ENCODE results near the gene POLR2L.

POLR2L gene

GRCh38 chr11:839280-839623, 3.1 kb downstream of the POLR2L start:
- H3K36me3 ChIP-seq (ENCODE audit: control insufficient read depth in 1 of 2, insufficient read depth in 2 of 2, low read length in 2 of 2) = peaks cover 14 to 44% of the 10 kb centered on the region in 2 donors
- no peak overlapping the region for H3K9ac ChIP-seq (ENCODE audit: low read depth in 1 of 2, low read length in 2 of 2)
- H3K9me3 ChIP-seq (ENCODE audit: control insufficient read depth in 1 of 2, low read length in 2 of 2) = no peaks in the 10 kb centered on the region
- peaks cover 42 to 48% of the 10 kb centered on the region in 2 donors for H3K4me1 ChIP-seq (ENCODE audit: control insufficient read depth in 1 of 2, insufficient read depth in 2 of 2, low read length in 2 of 2)
- peaks cover 0 to 4% of the 10 kb centered on the region in 2 donors for H3K27me3 ChIP-seq (ENCODE audit: control insufficient read depth in 1 of 2, insufficient read depth in 2 of 2, low read length in 2 of 2)
- no peak overlapping the region for H3K4me3 ChIP-seq (ENCODE audit: low read depth in 1 of 2, low read length in 2 of 2)
- H3K27ac ChIP-seq (ENCODE audit: low read depth, low read length) = no peak overlapping the region

- H3K4me3 ChIP-seq (ENCODE audit: low read depth in 1 of 2, low read length in 2 of 2) = no peak overlapping the region
- H3K9ac ChIP-seq (ENCODE audit: low read depth in 1 of 2, low read length in 2 of 2) = no peak overlapping the region
- H3K4me1 ChIP-seq (ENCODE audit: control insufficient read depth in 1 of 2, insufficient read depth in 2 of 2, low read length in 2 of 2) = peaks cover 42 to 52% of the 10 kb centered on the region in 2 donors
- H3K27me3 ChIP-seq (ENCODE audit: control insufficient read depth in 1 of 2, insufficient read depth in 2 of 2, low read length in 2 of 2) = peaks cover 0 to 1% of the 10 kb centered on the region in 2 donors
- no peaks in the 10 kb centered on the region for H3K9me3 ChIP-seq (ENCODE audit: control insufficient read depth in 1 of 2, low read length in 2 of 2)
- peaks cover 14 to 44% of the 10 kb centered on the region in 2 donors for H3K36me3 ChIP-seq (ENCODE audit: control insufficient read depth in 1 of 2, insufficient read depth in 2 of 2, low read length in 2 of 2)
- H3K27ac ChIP-seq (ENCODE audit: low read depth, low read length) = no peak overlapping the region
These were observed 3.7 kb downstream of the POLR2L start for GRCh38 chr11:838441-839279.

GRCh38 chr11:837990-838307, 4.4 kb downstream of the POLR2L start:
- Histone ChIP-seq H3K27ac (ENCODE audit: low read depth, low read length) (no peak overlapping the region), H3K9me3 (ENCODE audit: control insufficient read depth in 1 of 2, low read length in 2 of 2) (no peaks in the 10 kb centered on the region), H3K27me3 (ENCODE audit: control insufficient read depth in 1 of 2, insufficient read depth in 2 of 2, low read length in 2 of 2) (no peaks in the 10 kb centered on the region), H3K4me3 (ENCODE audit: low read depth in 1 of 2, low read length in 2 of 2) (no peak overlapping the region), H3K36me3 (ENCODE audit: control insufficient read depth in 1 of 2, insufficient read depth in 2 of 2, low read length in 2 of 2) (peaks cover 14 to 44% of the 10 kb centered on the region in 2 donors), H3K4me1 (ENCODE audit: control insufficient read depth in 1 of 2, insufficient read depth in 2 of 2, low read length in 2 of 2) (peaks cover 38 to 52% of the 10 kb centered on the region in 2 donors), H3K9ac (ENCODE audit: low read depth in 1 of 2, low read length in 2 of 2) (no peak overlapping the region)

- H3K27ac ChIP-seq (ENCODE audit: low read depth, low read length) = no peak overlapping the region
- peaks cover 38 to 54% of the 10 kb centered on the region in 2 donors for H3K4me1 ChIP-seq (ENCODE audit: control insufficient read depth in 1 of 2, insufficient read depth in 2 of 2, low read length in 2 of 2)
These were observed 4.9 kb downstream of the POLR2L start for GRCh38 chr11:837189-837989.

GRCh38 chr11:836700-837099, 5.6 kb downstream of the POLR2L start:
- Histone ChIP-seq H3K36me3 (ENCODE audit: control insufficient read depth in 1 of 2, insufficient read depth in 2 of 2, low read length in 2 of 2) (peaks cover 14 to 44% of the 10 kb centered on the region in 2 donors), H3K9ac (ENCODE audit: low read depth in 1 of 2, low read length in 2 of 2) (no peak overlapping the region), H3K9me3 (ENCODE audit: control insufficient read depth in 1 of 2, low read length in 2 of 2) (no peaks in the 10 kb centered on the region), H3K4me3 (ENCODE audit: low read depth in 1 of 2, low read length in 2 of 2) (no peak overlapping the region), H3K27me3 (ENCODE audit: control insufficient read depth in 1 of 2, insufficient read depth in 2 of 2, low read length in 2 of 2) (no peaks in the 10 kb centered on the region), H3K4me1 (ENCODE audit: control insufficient read depth in 1 of 2, insufficient read depth in 2 of 2, low read length in 2 of 2) (peaks cover 45 to 61% of the 10 kb centered on the region in 2 donors), H3K27ac (ENCODE audit: low read depth, low read length) (no peak overlapping the region)

More at GRCh38 chr11:837189-837989, 4.9 kb downstream of the POLR2L start:
- Histone ChIP-seq H3K9ac (ENCODE audit: low read depth in 1 of 2, low read length in 2 of 2) (no peak overlapping the region), H3K4me3 (ENCODE audit: low read depth in 1 of 2, low read length in 2 of 2) (no peak overlapping the region), H3K9me3 (ENCODE audit: control insufficient read depth in 1 of 2, low read length in 2 of 2) (no peaks in the 10 kb centered on the region), H3K27me3 (ENCODE audit: control insufficient read depth in 1 of 2, insufficient read depth in 2 of 2, low read length in 2 of 2) (no peaks in the 10 kb centered on the region), H3K36me3 (ENCODE audit: control insufficient read depth in 1 of 2, insufficient read depth in 2 of 2, low read length in 2 of 2) (peaks cover 14 to 44% of the 10 kb centered on the region in 2 donors)

- Histone ChIP-seq H3K36me3 (ENCODE audit: control insufficient read depth in 1 of 2, insufficient read depth in 2 of 2, low read length in 2 of 2) (peaks cover 14 to 44% of the 10 kb centered on the region in 2 donors), H3K4me3 (ENCODE audit: low read depth in 1 of 2, low read length in 2 of 2) (no peak overlapping the region), H3K27me3 (ENCODE audit: control insufficient read depth in 1 of 2, insufficient read depth in 2 of 2, low read length in 2 of 2) (no peaks in the 10 kb centered on the region), H3K27ac (ENCODE audit: low read depth, low read length) (no peak overlapping the region), H3K4me1 (ENCODE audit: control insufficient read depth in 1 of 2, insufficient read depth in 2 of 2, low read length in 2 of 2) (peaks cover 48 to 61% of the 10 kb centered on the region in 2 donors), H3K9ac (ENCODE audit: low read depth in 1 of 2, low read length in 2 of 2) (no peak overlapping the region), H3K9me3 (ENCODE audit: control insufficient read depth in 1 of 2, low read length in 2 of 2) (no peaks in the 10 kb centered on the region)
These were observed 6.1 kb downstream of the POLR2L start for GRCh38 chr11:836274-836673.

GRCh38 chr11:834371-835316, 7.7 kb downstream of the POLR2L start:
- Histone ChIP-seq H3K4me1 (ENCODE audit: control insufficient read depth in 1 of 2, insufficient read depth in 2 of 2, low read length in 2 of 2) (peaks cover 46 to 62% of the 10 kb centered on the region in 2 donors), H3K4me3 (ENCODE audit: low read depth in 1 of 2, low read length in 2 of 2) (peak overlapping the region; percentile 75 to 78), H3K9me3 (ENCODE audit: control insufficient read depth in 1 of 2, low read length in 2 of 2) (no peaks in the 10 kb centered on the region), H3K36me3 (ENCODE audit: control insufficient read depth in 1 of 2, insufficient read depth in 2 of 2, low read length in 2 of 2) (peaks cover 14 to 34% of the 10 kb centered on the region in 2 donors), H3K27ac (ENCODE audit: low read depth, low read length) (peak overlapping the region; percentile 92), H3K27me3 (ENCODE audit: control insufficient read depth in 1 of 2, insufficient read depth in 2 of 2, low read length in 2 of 2) (no peaks in the 10 kb centered on the region), H3K9ac (ENCODE audit: low read depth in 1 of 2, low read length in 2 of 2) (peak overlapping the region; percentile 44 to 93)

GRCh38 chr11:833849-834311, 8.4 kb downstream of the POLR2L start:
- H3K4me1 ChIP-seq (ENCODE audit: control insufficient read depth in 1 of 2, insufficient read depth in 2 of 2, low read length in 2 of 2) = peaks cover 47 to 67% of the 10 kb centered on the region in 2 donors
- no peaks in the 10 kb centered on the region for H3K9me3 ChIP-seq (ENCODE audit: control insufficient read depth in 1 of 2, low read length in 2 of 2)
- no peaks in the 10 kb centered on the region for H3K27me3 ChIP-seq (ENCODE audit: control insufficient read depth in 1 of 2, insufficient read depth in 2 of 2, low read length in 2 of 2)
- H3K9ac ChIP-seq (ENCODE audit: low read depth in 1 of 2, low read length in 2 of 2) = peak overlapping the region; percentile 92 to 93
- peaks cover 9 to 27% of the 10 kb centered on the region in 2 donors for H3K36me3 ChIP-seq (ENCODE audit: control insufficient read depth in 1 of 2, insufficient read depth in 2 of 2, low read length in 2 of 2)
- H3K27ac ChIP-seq (ENCODE audit: low read depth, low read length) = peak overlapping the region; percentile 92
- peak overlapping the region; percentile 75 to 78 for H3K4me3 ChIP-seq (ENCODE audit: low read depth in 1 of 2, low read length in 2 of 2)

GRCh38 chr11:833114-833791, 9.1 kb downstream of the POLR2L start:
- Histone ChIP-seq H3K36me3 (ENCODE audit: control insufficient read depth in 1 of 2, insufficient read depth in 2 of 2, low read length in 2 of 2) (peaks cover 4 to 22% of the 10 kb centered on the region in 2 donors), H3K9ac (ENCODE audit: low read depth in 1 of 2, low read length in 2 of 2) (peak overlapping the region; percentile 92 to 93), H3K27me3 (ENCODE audit: control insufficient read depth in 1 of 2, insufficient read depth in 2 of 2, low read length in 2 of 2) (no peaks in the 10 kb centered on the region), H3K4me3 (ENCODE audit: low read depth in 1 of 2, low read length in 2 of 2) (peak overlapping the region; percentile 75 to 78), H3K4me1 (ENCODE audit: control insufficient read depth in 1 of 2, insufficient read depth in 2 of 2, low read length in 2 of 2) (peaks cover 48 to 69% of the 10 kb centered on the region in 2 donors), H3K27ac (ENCODE audit: low read depth, low read length) (peak overlapping the region; percentile 92), H3K9me3 (ENCODE audit: control insufficient read depth in 1 of 2, low read length in 2 of 2) (no peaks in the 10 kb centered on the region)
